NB4 (cell line): ENCODE data around the gene NKAP.

Experiments
- CTCF ChIP-seq: IDR thresholded peaks from one replicate; pipeline ENCODE4 v1.5.1; 2012; ENCODE audit warnings: low read depth, low read length
- MAX ChIP-seq: IDR thresholded peaks from 2 replicates; pipeline ENCODE4 v1.6.1; 2011; ENCODE audit warnings: low read depth, low read length
- MYC ChIP-seq: IDR thresholded peaks from 2 replicates; pipeline ENCODE4 v1.6.1; 2011; ENCODE audit warnings: low read depth, low read length
- POLR2A ChIP-seq: IDR thresholded peaks from 2 replicates; pipeline ENCODE4 v1.6.1; 2011; ENCODE audit warnings: mild to moderate bottlenecking; ENCODE audit not compliant: insufficient read length; ENCODE audit errors: extremely low read depth

- TF ChIP-seq CTCF (no peak), POLR2A (no peak), MAX (no peak), MYC (no peak)
Measured at GRCh38 chrX:119942173-119942819, 1.3 kb downstream of the NKAP start.
